Hepatocyte (in vitro differentiated cells): ENCODE results near the gene TMEM184B. TPM values are rescaled to one million over a fixed set of nuclear protein-coding genes. Genes with fewer than 3 reads are reported as not detected.

Experiments used
- DNase-seq: peaks from one replicate; pipeline ENCODE4 v3.0.0-alpha.2; 2016; ENCODE audit warnings: low spot score
- H2AFZ ChIP-seq: fragments of 200-600 bp; sonication (generic); 2 replicates; pipeline ENCODE4 v1.6.0; 2016; ENCODE audit warnings: antibody characterized with exemption, mild to moderate bottlenecking
- H3K27ac ChIP-seq: fragments of 200-600 bp; sonication (generic); 2 replicates; pipeline ENCODE4 v1.5.1; 2016; ENCODE audit warnings: mild to moderate bottlenecking
- H3K27me3 ChIP-seq: fragments of 200-600 bp; sonication (generic); 2 replicates; pipeline ENCODE4 v1.6.1; 2016
- H3K36me3 ChIP-seq: fragments of 200-600 bp; sonication (generic); replicated peaks from 2 replicates; pipeline ENCODE4 v1.5.1; 2016; ENCODE audit warnings: low read depth; ENCODE audit not compliant: insufficient read depth
- H3K4me1 ChIP-seq: fragments of 200-600 bp; sonication (generic); 2 replicates; pipeline ENCODE4 v1.5.1; 2016; ENCODE audit warnings: mild to moderate bottlenecking, moderate library complexity; ENCODE audit not compliant: insufficient read depth
- H3K4me2 ChIP-seq: fragments of 200-600 bp; sonication (generic); 2 replicates; pipeline ENCODE4 v1.6.0; 2016
- H3K4me3 ChIP-seq: fragments of 200-600 bp; sonication (generic); 2 replicates; pipeline ENCODE4 v1.5.1; 2016; ENCODE audit warnings: mild to moderate bottlenecking
- H3K79me2 ChIP-seq: fragments of 200-600 bp; sonication (generic); 2 replicates; pipeline ENCODE4 v1.6.0; 2017; ENCODE audit warnings: mild to moderate bottlenecking
- H3K9me2 ChIP-seq: fragments of 200-600 bp; sonication (generic); replicated peaks from 2 replicates; pipeline ENCODE4 v1.6.0; 2017; ENCODE audit warnings: mild to moderate bottlenecking; ENCODE audit not compliant: insufficient read depth
- H3K9me3 ChIP-seq: fragments of 200-600 bp; sonication (generic); 2 replicates; pipeline ENCODE4 v1.5.1; 2016; ENCODE audit warnings: low read depth, mild to moderate bottlenecking
- H4K20me1 ChIP-seq: fragments of 200-600 bp; sonication (generic); 2 replicates; pipeline ENCODE4 v1.6.0; 2016; ENCODE audit warnings: mild to moderate bottlenecking; ENCODE audit not compliant: insufficient read depth, poor library complexity, severe bottlenecking
- EZH2 ChIP-seq: fragments of 200-600 bp; sonication (generic); IDR thresholded peaks from 2 replicates; pipeline ENCODE4 v1.6.1; 2016; ENCODE audit warnings: antibody characterized with exemption, mild to moderate bottlenecking, borderline replicate concordance
- EZH2phosphoT487 ChIP-seq: fragments of 200-600 bp; sonication (generic); IDR thresholded peaks from one replicate; pipeline ENCODE4 v1.6.1; 2018; ENCODE audit warnings: antibody characterized with exemption, mild to moderate bottlenecking, low read depth, moderate library complexity; ENCODE audit not compliant: unreplicated experiment, severe bottlenecking
- WGBS: methylation state at CpG from one replicate; pipeline ENCODE4 v1.1.6; 2016; ENCODE audit warnings: low lambda C conversion rate; ENCODE audit errors: missing lambda C conversion rate; 5-methylcytosine and 5-hydroxymethylcytosine counted together
- polyA plus RNA-seq: library from polyadenylated mRNA; unstranded; fragments of >200 nt; fragmentation: Nextera tagmentation; extraction: Ambion mirVana; gene quantifications from 2 replicates; pipeline ENCODE4 v1.2.1, GENCODE V29; 2016
- total RNA-seq: library from RNA; depleted of rRNA; stranded (reverse); fragments of >200 nt; gene quantifications from 2 replicates; pipeline ENCODE4 v1.2.3, GENCODE V29; 2014
- TF ChIP-seq, protein P1 (sequence below): fragments of 200-600 bp; sonication (generic); IDR thresholded peaks from 2 replicates; pipeline ENCODE4 v1.5.1; 2016; ENCODE audit warnings: antibody characterized with exemption, mild to moderate bottlenecking; ENCODE audit not compliant: poor library complexity

The TMEM184B gene
- total and polyA plus RNA-seq, 2 experiments from 2014 or later = 58.2 to 102 TPM

DNA sequence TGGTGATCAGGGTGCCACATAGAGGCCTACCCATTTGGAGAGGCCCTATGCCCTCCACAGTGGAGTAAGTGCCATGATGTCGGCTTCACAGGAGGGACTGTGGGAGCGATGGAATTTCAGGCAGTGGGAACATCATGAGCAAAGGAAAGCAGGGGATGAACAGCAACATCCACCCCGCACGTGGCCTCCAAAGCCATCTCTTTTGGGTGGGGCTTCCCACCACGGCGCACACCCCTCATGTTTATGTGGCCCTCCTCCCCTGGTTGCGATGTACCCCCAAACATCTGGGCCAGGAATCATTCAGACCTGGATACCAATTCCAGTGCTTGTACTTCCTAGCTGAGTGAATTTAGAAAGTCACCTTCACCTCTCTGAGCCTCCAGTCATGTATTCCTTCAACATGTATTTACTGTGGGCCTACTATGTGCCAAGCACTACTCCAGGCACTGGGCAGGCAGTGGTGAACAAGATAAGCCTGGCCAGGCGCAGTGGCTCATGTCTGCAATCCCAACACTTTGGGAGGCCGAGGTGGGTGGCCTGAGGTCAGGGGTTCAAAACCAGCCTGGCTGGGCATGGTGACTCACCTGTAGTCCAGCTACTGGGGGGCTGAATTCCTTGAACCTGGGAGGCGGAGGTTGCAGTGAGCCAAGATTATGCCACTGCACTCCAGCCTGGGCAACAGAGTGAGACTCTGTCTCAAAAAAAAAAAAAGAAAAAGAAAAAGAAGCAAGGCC lies 72.8 kb downstream of the TMEM184B start:
- Histone ChIP-seq H2AFZ (no peak overlapping the region), H3K9me2 (no peaks in the 10 kb centered on the region), H3K4me1 (no peaks in the 10 kb centered on the region), H3K79me2 (peaks cover 22% of the 10 kb centered on the region), H3K36me3 (no peaks in the 10 kb centered on the region), H3K9me3 (no peaks in the 10 kb centered on the region), H3K4me3 (no peak overlapping the region), H3K27me3 (no peaks in the 10 kb centered on the region), H3K27ac (no peak overlapping the region), H3K4me2 (no peak overlapping the region), H4K20me1 (peaks cover 17% of the 10 kb centered on the region)
- no peak for DNase-seq
- 92% methylated on average over 10 of the region's 10 CpGs for WGBS
- TF ChIP-seq EZH2phosphoT487 (no peak), EZH2 (no peak)
- TF ChIP-seq, protein P1, sequence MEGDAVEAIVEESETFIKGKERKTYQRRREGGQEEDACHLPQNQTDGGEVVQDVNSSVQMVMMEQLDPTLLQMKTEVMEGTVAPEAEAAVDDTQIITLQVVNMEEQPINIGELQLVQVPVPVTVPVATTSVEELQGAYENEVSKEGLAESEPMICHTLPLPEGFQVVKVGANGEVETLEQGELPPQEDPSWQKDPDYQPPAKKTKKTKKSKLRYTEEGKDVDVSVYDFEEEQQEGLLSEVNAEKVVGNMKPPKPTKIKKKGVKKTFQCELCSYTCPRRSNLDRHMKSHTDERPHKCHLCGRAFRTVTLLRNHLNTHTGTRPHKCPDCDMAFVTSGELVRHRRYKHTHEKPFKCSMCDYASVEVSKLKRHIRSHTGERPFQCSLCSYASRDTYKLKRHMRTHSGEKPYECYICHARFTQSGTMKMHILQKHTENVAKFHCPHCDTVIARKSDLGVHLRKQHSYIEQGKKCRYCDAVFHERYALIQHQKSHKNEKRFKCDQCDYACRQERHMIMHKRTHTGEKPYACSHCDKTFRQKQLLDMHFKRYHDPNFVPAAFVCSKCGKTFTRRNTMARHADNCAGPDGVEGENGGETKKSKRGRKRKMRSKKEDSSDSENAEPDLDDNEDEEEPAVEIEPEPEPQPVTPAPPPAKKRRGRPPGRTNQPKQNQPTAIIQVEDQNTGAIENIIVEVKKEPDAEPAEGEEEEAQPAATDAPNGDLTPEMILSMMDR = no peak

DNA sequence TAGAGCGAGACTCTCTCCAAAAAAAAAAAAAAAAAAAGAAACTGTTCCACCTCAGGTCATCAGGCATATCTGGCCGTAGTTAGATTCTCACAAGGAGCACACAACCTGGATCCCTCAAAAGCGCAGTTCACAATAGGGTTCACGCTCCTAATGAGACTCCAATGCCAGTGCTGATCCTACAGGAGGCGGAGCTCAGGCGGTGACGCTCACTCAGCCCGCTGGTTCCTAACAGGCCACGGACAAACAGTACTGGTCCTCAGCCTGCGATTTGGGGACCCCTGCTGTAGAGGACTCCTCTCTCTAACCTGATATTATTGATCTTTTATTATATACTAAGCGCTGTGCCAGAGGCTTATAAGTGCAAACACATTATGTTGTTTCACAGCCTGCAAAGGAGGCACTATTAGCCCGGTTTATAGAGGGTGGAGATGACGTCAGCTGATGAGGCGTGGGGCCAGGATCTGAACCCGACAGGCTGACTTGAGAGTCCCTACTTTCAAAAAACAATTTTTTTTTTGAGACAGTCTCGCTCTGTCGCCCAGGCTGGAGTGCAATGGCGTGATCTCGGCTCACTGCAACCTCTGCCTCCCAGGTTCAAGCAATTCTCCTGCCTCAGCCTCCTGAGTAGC lies 75.9 kb downstream of the TMEM184B start:
- no peak for DNase-seq
- Histone ChIP-seq H3K4me3 (no peak overlapping the region), H4K20me1 (no peaks in the 10 kb centered on the region), H3K36me3 (no peaks in the 10 kb centered on the region), H3K27ac (no peak overlapping the region), H3K9me3 (no peaks in the 10 kb centered on the region), H3K4me2 (no peak overlapping the region), H3K79me2 (no peaks in the 10 kb centered on the region), H2AFZ (no peak overlapping the region), H3K27me3 (no peaks in the 10 kb centered on the region), H3K9me2 (no peaks in the 10 kb centered on the region), H3K4me1 (peaks cover 4% of the 10 kb centered on the region)
- TF ChIP-seq, protein P1 = no peak
- TF ChIP-seq EZH2phosphoT487 (no peak), EZH2 (no peak)
- WGBS = 72% methylated on average over 19 of the region's 19 CpGs

DNA sequence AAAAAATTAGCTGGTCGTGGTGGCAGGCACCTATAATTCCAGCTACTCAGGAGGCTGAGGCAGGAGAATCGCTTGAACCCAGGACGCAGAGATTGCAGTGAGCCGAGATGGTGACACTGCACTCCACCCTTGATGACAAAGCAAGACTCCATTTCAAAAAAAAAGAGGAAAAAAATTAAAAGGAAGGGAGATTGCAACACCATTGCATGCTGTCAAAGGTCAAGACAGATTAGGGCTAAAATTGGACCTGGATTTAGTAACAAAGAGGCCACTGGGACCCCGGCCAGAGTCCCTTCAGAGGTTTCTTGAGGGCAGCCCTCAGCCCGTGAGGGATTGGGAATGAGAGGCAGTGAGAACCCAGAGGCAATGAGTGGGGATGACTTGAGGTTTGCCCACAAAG lies 79.2 kb downstream of the TMEM184B start:
- H2AFZ ChIP-seq = no peak overlapping the region
- no peaks in the 10 kb centered on the region for H3K36me3 ChIP-seq
- H3K9me2 ChIP-seq = no peaks in the 10 kb centered on the region
- H3K79me2 ChIP-seq = no peaks in the 10 kb centered on the region
- H3K4me1 ChIP-seq = peaks cover 7% of the 10 kb centered on the region
- no peaks in the 10 kb centered on the region for H4K20me1 ChIP-seq
- TF ChIP-seq EZH2 = no peak
- TF ChIP-seq EZH2phosphoT487 = no peak
- TF ChIP-seq, protein P1 = no peak
- no peak overlapping the region for H3K4me3 ChIP-seq
- 69% methylated on average over 6 of the region's 6 CpGs for WGBS
- no peaks in the 10 kb centered on the region for H3K9me3 ChIP-seq
- H3K4me2 ChIP-seq = no peak overlapping the region
- no peak for DNase-seq
- no peaks in the 10 kb centered on the region for H3K27me3 ChIP-seq
- no peak overlapping the region for H3K27ac ChIP-seq
